SJSA1 (cell line): ENCODE data around the gene CEP95. TPM values are rescaled to one million over a fixed set of nuclear protein-coding genes. Genes with fewer than 3 reads are reported as not detected.
"Not testable (repeated sequence)": the region's sequence is repeated elsewhere in the genome, so short reads cannot be mapped to it uniquely, and the experiment has no call there.

ENCODE experiments used
- DNase-seq, 2 experiments: peaks; one replicate each; pipeline ENCODE4 v3.0.0-alpha.2; 2015 to 2020; ENCODE audit warnings: low spot score in 2 of 2, low read depth in 1 of 2
- H3K27ac ChIP-seq: fragments of 250-450 bp; sonication (Bioruptor Pico); 2 replicates; pipeline ENCODE4 v1.5.1; 2020; ENCODE audit warnings: mild to moderate bottlenecking, moderate library complexity
- H3K27me3 ChIP-seq: fragments of 250-450 bp; sonication (Bioruptor Pico); replicated peaks from 2 replicates; pipeline ENCODE4 v1.5.1; 2020; ENCODE audit warnings: mild to moderate bottlenecking, moderate library complexity
- H3K36me3 ChIP-seq: fragments of 250-450 bp; sonication (Bioruptor Pico); 2 replicates; pipeline ENCODE4 v1.5.1; 2020; ENCODE audit warnings: mild to moderate bottlenecking
- H3K4me1 ChIP-seq: fragments of 250-450 bp; sonication (Bioruptor Pico); replicated peaks from 2 replicates; pipeline ENCODE4 v1.6.1; 2021; ENCODE audit warnings: mild to moderate bottlenecking
- H3K4me3 ChIP-seq: fragments of 250-450 bp; sonication (Bioruptor Pico); 2 replicates; pipeline ENCODE4 v1.5.1; 2020; ENCODE audit warnings: mild to moderate bottlenecking
- H3K9me3 ChIP-seq: fragments of 250-450 bp; sonication (Bioruptor Pico); replicated peaks from 2 replicates; pipeline ENCODE4 v1.5.1; 2020; ENCODE audit warnings: mild to moderate bottlenecking
- total RNA-seq: library from RNA; depleted of rRNA; stranded (reverse); fragments of >200 nt; shearing (Covaris generic); gene quantifications from 2 replicates; pipeline ENCODE4 v1.2.3, GENCODE V29; 2014

Gene CEP95
- total RNA-seq, 1 experiment from 2014 or later: 36.7 TPM

DNA sequence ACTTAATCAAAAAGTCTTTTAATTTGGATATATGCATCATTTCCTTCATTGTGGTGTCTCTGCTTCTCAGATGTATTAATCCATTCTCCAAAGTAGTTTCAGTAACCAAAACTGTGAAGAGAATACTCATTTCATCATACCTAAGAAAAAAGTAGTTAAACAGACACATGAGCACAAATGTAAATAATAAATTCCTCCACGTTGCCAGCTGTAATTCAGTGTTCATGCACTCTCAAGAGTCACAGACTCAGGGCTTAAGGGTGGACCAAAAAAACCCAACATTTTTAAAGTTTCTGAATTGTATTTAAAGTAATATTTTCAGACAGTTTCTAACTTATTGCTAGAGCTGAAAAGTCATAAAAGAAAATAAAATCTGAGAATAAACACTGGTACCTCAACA, 28.9 kb upstream of the CEP95 start:
- DNase-seq: peak in 1 of 2 experiments; percentile 7
- no peak overlapping the region for H3K4me3 ChIP-seq
- H3K9me3 ChIP-seq: no peaks in the 10 kb centered on the region
- H3K36me3 ChIP-seq: peaks cover 21% of the 10 kb centered on the region
- no peak overlapping the region for H3K27ac ChIP-seq
- no peaks in the 10 kb centered on the region for H3K27me3 ChIP-seq
- peaks cover 10% of the 10 kb centered on the region for H3K4me1 ChIP-seq

DNA sequence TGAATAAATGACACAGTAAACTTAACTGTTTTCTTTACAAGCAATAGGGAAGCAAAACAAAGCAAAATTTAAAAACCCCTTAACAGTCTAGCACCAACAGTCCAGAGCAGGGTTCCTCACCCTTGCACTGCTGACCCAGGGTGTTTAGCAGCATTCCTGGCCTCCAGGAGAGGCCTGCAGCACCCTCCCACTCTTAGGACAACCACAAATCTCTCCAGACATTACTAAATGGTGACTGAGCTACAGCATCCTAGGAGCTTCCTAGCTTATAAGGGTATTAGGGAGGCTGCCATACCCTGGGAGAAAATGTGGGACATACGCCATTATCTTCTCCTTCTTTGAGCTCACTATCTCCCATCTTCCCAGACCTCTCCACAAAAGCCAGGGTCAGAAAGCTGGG, 25.8 kb upstream of the CEP95 start:
- peaks cover 39% of the 10 kb centered on the region for H3K36me3 ChIP-seq
- no peak overlapping the region for H3K27ac ChIP-seq
- no peak for DNase-seq
- H3K4me1 ChIP-seq: peaks cover 10% of the 10 kb centered on the region
- H3K4me3 ChIP-seq: no peak overlapping the region
- H3K9me3 ChIP-seq: no peaks in the 10 kb centered on the region
- no peaks in the 10 kb centered on the region for H3K27me3 ChIP-seq

- Histone ChIP-seq H3K9me3 (no peaks in the 10 kb centered on the region), H3K27ac (no peak overlapping the region), H3K4me3 (no peak overlapping the region), H3K36me3 (peaks cover 32% of the 10 kb centered on the region), H3K27me3 (no peaks in the 10 kb centered on the region), H3K4me1 (no peaks in the 10 kb centered on the region)
- no peak for DNase-seq
Measured at GRCh38 chr17:64484380-64484779, 22.4 kb upstream of the CEP95 start.

- Histone ChIP-seq H3K27me3 (no peaks in the 10 kb centered on the region), H3K4me3 (no peak overlapping the region), H3K4me1 (no peaks in the 10 kb centered on the region), H3K36me3 (peaks cover 41% of the 10 kb centered on the region), H3K27ac (no peak overlapping the region), H3K9me3 (no peaks in the 10 kb centered on the region)
- DNase-seq: no peak
Measured at GRCh38 chr17:64488301-64488700, 18.5 kb upstream of the CEP95 start.

- Histone ChIP-seq H3K4me3 (no peak overlapping the region), H3K27me3 (no peaks in the 10 kb centered on the region), H3K36me3 (peaks cover 29% of the 10 kb centered on the region), H3K4me1 (peaks cover 7% of the 10 kb centered on the region; the same call in 1 of the 2 replicates), H3K9me3 (no peaks in the 10 kb centered on the region), H3K27ac (no peak overlapping the region)
- peak in 1 of 2 experiments; percentile 18 for DNase-seq
Measured at GRCh38 chr17:64491034-64491860, 15.5 kb upstream of the CEP95 start.

- DNase-seq: no peak
- Histone ChIP-seq H3K9me3 (no peaks in the 10 kb centered on the region), H3K4me1 (peaks cover 8% of the 10 kb centered on the region), H3K27ac (no peak overlapping the region), H3K4me3 (no peak overlapping the region), H3K27me3 (no peaks in the 10 kb centered on the region), H3K36me3 (peaks cover 34% of the 10 kb centered on the region)
Measured at GRCh38 chr17:64491994-64492393, 14.8 kb upstream of the CEP95 start.

GRCh38 chr17:64492481-64493109, 14.2 kb upstream of the CEP95 start:
- Histone ChIP-seq H3K9me3 (no peaks in the 10 kb centered on the region), H3K4me1 (peaks cover 14% of the 10 kb centered on the region), H3K27ac (no peak overlapping the region), H3K27me3 (no peaks in the 10 kb centered on the region), H3K4me3 (no peak overlapping the region), H3K36me3 (peaks cover 40% of the 10 kb centered on the region)
- no peak for DNase-seq

DNA sequence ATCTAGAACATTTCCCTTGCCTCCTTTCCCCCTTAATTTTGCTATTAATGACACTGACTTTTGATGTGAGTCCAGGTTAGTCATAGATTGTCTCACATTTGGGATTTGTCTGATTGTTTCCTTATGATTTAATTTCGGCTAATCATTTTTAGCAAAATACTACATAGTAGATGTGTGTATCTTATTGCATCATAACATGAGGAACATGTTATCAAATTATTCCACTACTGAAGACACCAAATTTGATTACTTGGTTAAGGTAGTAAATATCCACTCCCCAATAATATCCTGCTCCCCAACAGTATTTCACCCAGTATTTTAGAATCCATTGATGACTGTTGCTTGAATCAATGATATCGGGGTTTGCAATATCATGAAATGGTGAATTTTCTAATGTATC, 12.7 kb upstream of the CEP95 start:
- no peaks in the 10 kb centered on the region for H3K9me3 ChIP-seq
- no peak overlapping the region for H3K27ac ChIP-seq
- H3K4me3 ChIP-seq: no peak overlapping the region
- peaks cover 23% of the 10 kb centered on the region for H3K4me1 ChIP-seq
- no peaks in the 10 kb centered on the region for H3K27me3 ChIP-seq
- DNase-seq: no peak
- peaks cover 56% of the 10 kb centered on the region for H3K36me3 ChIP-seq

GRCh38 chr17:64495300-64495699, 11.5 kb upstream of the CEP95 start:
- not testable (repeated sequence) for H3K27me3 ChIP-seq, H3K27ac ChIP-seq, H3K4me3 ChIP-seq, DNase-seq, H3K9me3 ChIP-seq
- Histone ChIP-seq H3K4me1 (peaks cover 27% of the 10 kb centered on the region), H3K36me3 (peaks cover 63% of the 10 kb centered on the region)

GRCh38 chr17:64496348-64496785, 10.4 kb upstream of the CEP95 start:
- H3K4me3 ChIP-seq: peak overlapping the region; percentile 51
- DNase-seq: no peak
- peaks cover 65% of the 10 kb centered on the region for H3K36me3 ChIP-seq
- H3K4me1 ChIP-seq: peaks cover 27% of the 10 kb centered on the region
- no peaks in the 10 kb centered on the region for H3K27me3 ChIP-seq
- H3K27ac ChIP-seq: peak overlapping the region; percentile 68
- H3K9me3 ChIP-seq: no peaks in the 10 kb centered on the region

DNA sequence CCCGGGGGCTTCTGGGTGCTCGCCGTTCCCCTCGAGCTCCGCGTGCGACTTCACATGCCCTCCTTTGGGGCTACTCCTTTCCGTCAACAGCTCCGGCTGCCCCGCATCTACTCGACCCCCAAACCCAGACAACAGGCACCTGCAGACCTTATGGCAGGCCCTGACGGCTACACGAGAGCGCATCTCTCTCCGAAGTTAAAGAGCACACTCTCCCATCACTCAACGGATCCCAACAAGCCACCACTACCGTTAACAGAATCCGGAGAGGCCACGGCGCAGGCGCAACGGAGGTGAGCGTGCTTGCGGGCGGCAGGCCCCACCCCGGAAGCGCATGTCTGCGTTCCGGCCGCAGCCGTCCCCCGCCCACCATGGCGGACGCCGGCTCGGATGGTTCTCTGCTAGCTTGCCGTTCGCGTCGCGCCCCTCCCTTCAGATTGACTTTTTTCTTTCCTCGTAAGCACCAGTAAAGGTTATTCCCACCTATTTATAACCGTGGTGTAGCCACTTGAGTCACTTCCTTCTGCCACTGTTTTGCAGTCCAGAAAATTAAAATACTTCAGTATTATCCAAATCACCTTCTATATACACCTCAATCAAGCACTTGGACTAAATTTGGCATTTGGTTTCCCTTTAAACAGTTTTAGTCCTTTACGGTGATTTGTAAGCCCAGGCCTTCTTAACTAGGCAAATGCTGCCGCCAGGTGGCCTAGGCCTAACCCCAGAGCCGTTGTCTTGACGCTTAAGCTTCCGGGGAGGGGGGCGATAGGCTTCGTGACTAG, 9.8 kb upstream of the CEP95 start, which contains the start of gene POLG2:
TSS of gene POLG2 (minus strand) at position 269 of the 779 bp plus-strand sequence. CDS start at position 183, 86 bp downstream.
- H3K36me3 ChIP-seq: peaks cover 69% of the 10 kb centered on the region
- peaks cover 27% of the 10 kb centered on the region for H3K4me1 ChIP-seq
- H3K27me3 ChIP-seq: no peaks in the 10 kb centered on the region

DNA sequence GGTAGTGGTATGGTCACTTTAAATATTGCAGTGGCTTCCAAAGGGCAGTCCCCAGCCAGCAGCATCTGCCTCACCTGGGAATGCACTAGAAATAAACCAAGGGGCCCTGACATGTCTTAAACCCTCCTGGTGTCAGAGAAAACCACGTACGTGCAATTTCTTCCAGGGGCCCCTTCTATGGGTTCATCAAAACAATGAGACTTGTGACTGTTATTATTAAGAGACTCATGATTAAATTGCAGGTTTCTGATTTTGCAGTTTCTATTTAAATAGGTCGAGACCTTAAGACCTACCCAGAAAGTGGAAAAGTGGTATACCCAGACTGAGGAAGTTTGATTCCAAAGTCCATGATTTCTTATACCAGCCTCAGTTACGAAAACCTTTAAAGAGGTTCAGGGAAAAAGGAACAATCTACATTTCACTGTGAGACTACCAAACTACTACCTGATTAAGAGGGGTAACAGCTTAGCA, 9.2 kb upstream of the CEP95 start:
- H3K36me3 ChIP-seq: peaks cover 69% of the 10 kb centered on the region
- H3K27ac ChIP-seq: peak overlapping the region; percentile 68
- DNase-seq: no peak
- peak overlapping the region; percentile 51 for H3K4me3 ChIP-seq
- H3K4me1 ChIP-seq: peaks cover 28% of the 10 kb centered on the region
- no peaks in the 10 kb centered on the region for H3K9me3 ChIP-seq
- no peaks in the 10 kb centered on the region for H3K27me3 ChIP-seq

More for the DNA sequence above, 9.8 kb upstream of the CEP95 start, which contains the start of gene POLG2:
- Histone ChIP-seq H3K4me3 (peak within 1 kb of the TSS; percentile 51), H3K27ac (peak within 1 kb of the TSS; percentile 68), H3K9me3 (no peaks in the 10 kb centered on the region)
- peak; percentile 95 to 97 for DNase-seq

GRCh38 chr17:64498308-64499203, 8.2 kb upstream of the CEP95 start:
- peak in 1 of 2 experiments; percentile 35 for DNase-seq
- no peak overlapping the region for H3K4me3 ChIP-seq
- H3K4me1 ChIP-seq: peaks cover 38% of the 10 kb centered on the region
- no peaks in the 10 kb centered on the region for H3K9me3 ChIP-seq
- no peak overlapping the region for H3K27ac ChIP-seq
- H3K27me3 ChIP-seq: no peaks in the 10 kb centered on the region
- H3K36me3 ChIP-seq: peaks cover 74% of the 10 kb centered on the region
